CD4-positive, alpha-beta T cell (primary cell): ENCODE measurements around the gene TBC1D26. TPM values are rescaled to one million over a fixed set of nuclear protein-coding genes. Genes with fewer than 3 reads are reported as not detected.

Experiments used
- ATAC-seq: fragments of 200-7000 bp; cut with Tn5 transposase; one replicate; pipeline ENCODE4 v1.10.0; 2022; ENCODE audit warnings: mild to moderate bottlenecking; ENCODE audit not compliant: poor library complexity
- CTCF ChIA-PET: fragments of 350-600 bp; sonication (Branson Sonifier 250); formaldehyde crosslinking; loops from one replicate; lab custom pipeline; 2021; ENCODE audit warnings: antibody characterized with exemption, inconsistent platforms; lab: Charles Lee
- POLR2A ChIA-PET: fragments of 350-600 bp; sonication (Branson Sonifier 250); formaldehyde crosslinking; loops from one replicate; lab custom pipeline; 2021; ENCODE audit warnings: antibody characterized with exemption, inconsistent platforms; lab: Charles Lee
- DNase-seq, 14 experiments: peaks; one replicate each; pipeline ENCODE4 v3.0.0-alpha.2; 2013 to 2020; ENCODE audit warnings: mixed read lengths in 2 of 14
- H3K27ac ChIP-seq, 2 donors: one replicate each; pipeline versions ENCODE4 v1.5.1 to v1.7.0; 2013; ENCODE audit warnings: low read length in 2 of 2, low read depth in 1 of 2, mild to moderate bottlenecking in 1 of 2
- H3K27me3 ChIP-seq, 2 experiments: 1 replicate in 1 of 2; 2 replicates in 1 of 2; pipeline versions ENCODE4 v1.6.1 to v1.7.0; 2013; ENCODE audit warnings: low read length in 2 of 2, control low read depth in 1 of 2, mild to moderate bottlenecking in 1 of 2, moderate library complexity in 1 of 2; ENCODE audit not compliant: insufficient read depth in 2 of 2, control insufficient read depth in 1 of 2
- H3K36me3 ChIP-seq: one replicate; pipeline ENCODE4 v1.6.1; 2013; ENCODE audit warnings: low read length, control low read depth; ENCODE audit not compliant: insufficient read depth
- H3K4me1 ChIP-seq: one replicate; pipeline ENCODE4 v1.6.1; 2013; ENCODE audit warnings: low read length, control low read depth; ENCODE audit not compliant: insufficient read depth
- H3K4me3 ChIP-seq: one replicate; pipeline ENCODE4 v1.5.1; 2013; ENCODE audit warnings: mild to moderate bottlenecking, low read length, moderate library complexity
- H3K9me3 ChIP-seq, 2 experiments: 1 replicate in 1 of 2; 2 replicates in 1 of 2; pipeline versions ENCODE4 v1.6.1 to v1.7.0; 2013; ENCODE audit warnings: low read length in 2 of 2, mild to moderate bottlenecking in 2 of 2, control low read depth in 1 of 2, moderate library complexity in 1 of 2; ENCODE audit not compliant: control insufficient read depth in 1 of 2, insufficient read depth in 1 of 2
- H3K27ac Mint-ChIP-seq: one replicate; pipeline ENCODE4 v1.8.0; 2020; ENCODE audit warnings: mixed read lengths
- H3K27me3 Mint-ChIP-seq: one replicate; pipeline ENCODE4 v1.8.0; 2021; ENCODE audit warnings: mixed read lengths
- H3K36me3 Mint-ChIP-seq: one replicate; pipeline ENCODE4 v1.8.0; 2021; ENCODE audit warnings: low read depth, mixed read lengths
- H3K4me1 Mint-ChIP-seq: one replicate; pipeline ENCODE4 v1.8.0; 2021; ENCODE audit warnings: low read depth, mixed read lengths
- H3K4me3 Mint-ChIP-seq: one replicate; pipeline ENCODE4 v1.8.0; 2020; ENCODE audit warnings: mild to moderate bottlenecking, mixed read lengths
- H3K9me3 Mint-ChIP-seq: one replicate; pipeline ENCODE4 v1.8.0; 2020; ENCODE audit warnings: mixed read lengths
- CTCF ChIP-seq: fragments of 200-600 bp; IDR thresholded peaks from one replicate; pipeline ENCODE4 v1.8.0; 2022; ENCODE audit warnings: antibody characterized with exemption, mild to moderate bottlenecking
- intact Hi-C, 2 experiments: fragments of 100-400 bp; cut with DNase I in 1 of 2; cut with micrococcal nuclease in 1 of 2; formaldehyde crosslinking; loops; one replicate each; pipeline versions ENCODE4 v1.15.1 to v1.9.0; 2023 to 2025; cut with DNase I, micrococcal nuclease
- total RNA-seq, 174 experiments: library from RNA in 2 of 174; stranded (reverse) in 2 of 174; gene quantifications; one replicate each; pipeline ENCODE4 v1.2.3 and lab custom pipeline; 2021 to 2026

TBC1D26 gene
- total RNA-seq, 2 experiments from 2014 or later = not detected

GRCh38 chr17:15740570-15741120, 8.6 kb downstream of the TBC1D26 start:
- H3K27ac Mint-ChIP-seq = no peak overlapping the region

DNA sequence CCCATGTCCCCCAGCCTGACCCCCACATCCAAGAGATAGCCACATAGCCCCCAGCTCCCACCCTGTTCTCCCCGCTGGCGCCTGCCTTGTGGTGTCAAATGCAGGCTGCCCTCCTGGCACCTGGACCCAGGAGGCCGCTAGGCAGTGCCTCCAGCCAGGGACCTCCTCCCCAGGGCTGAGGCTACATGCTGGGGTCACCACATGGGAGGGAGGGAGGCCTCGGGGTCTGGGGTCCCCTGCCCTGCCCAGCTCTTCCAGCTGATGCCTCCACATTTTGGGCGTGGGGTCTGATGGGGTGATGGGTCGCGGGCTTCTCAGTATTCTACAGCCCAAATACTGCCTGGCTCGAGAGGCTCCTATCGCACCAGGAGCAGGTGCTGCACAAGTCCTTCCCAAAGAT, 9.5 kb downstream of the TBC1D26 start:
- no peak overlapping the region for H3K27ac Mint-ChIP-seq

More at GRCh38 chr17:15740570-15741120, 8.6 kb downstream of the TBC1D26 start:
- ChIA-PET CTCF (no interaction called here), POLR2A (no interaction called here)
- no peaks in the 10 kb centered on the region for H3K36me3 Mint-ChIP-seq
- H3K9me3 Mint-ChIP-seq = no peaks in the 10 kb centered on the region
- H3K9me3 ChIP-seq = no peaks in the 10 kb centered on the region
- H3K4me1 Mint-ChIP-seq = no peaks in the 10 kb centered on the region
- H3K27me3 ChIP-seq = peaks cover 0 to 5% of the 10 kb centered on the region in 2 experiments
- H3K4me1 ChIP-seq = no peaks in the 10 kb centered on the region
- intact Hi-C loops = no loop called here
- no peaks in the 10 kb centered on the region for H3K36me3 ChIP-seq
- no peak overlapping the region for H3K4me3 Mint-ChIP-seq
- ATAC-seq (no peak), DNase-seq (no peak)
- H3K4me3 ChIP-seq = no peak overlapping the region
- H3K27ac ChIP-seq = no peak overlapping the region
- peaks cover 15% of the 10 kb centered on the region for H3K27me3 Mint-ChIP-seq
- TF ChIP-seq CTCF = no peak

GRCh38 chr17:15742051-15742795, 10.1 kb downstream of the TBC1D26 start:
- H3K27me3 Mint-ChIP-seq = peaks cover 27% of the 10 kb centered on the region
- Histone ChIP-seq H3K4me3 (no peak overlapping the region), H3K27me3 (peaks cover 0 to 5% of the 10 kb centered on the region in 2 experiments), H3K27ac (no peak overlapping the region), H3K9me3 (no peaks in the 10 kb centered on the region), H3K4me1 (no peaks in the 10 kb centered on the region), H3K36me3 (no peaks in the 10 kb centered on the region)
- intact Hi-C loops = no loop called here
- H3K4me3 Mint-ChIP-seq = no peak overlapping the region
- ATAC-seq (no peak), DNase-seq (no peak)
- ChIA-PET POLR2A (no interaction called here), CTCF (no interaction called here)
- no peaks in the 10 kb centered on the region for H3K9me3 Mint-ChIP-seq
- H3K4me1 Mint-ChIP-seq = no peaks in the 10 kb centered on the region
- no peak for TF ChIP-seq CTCF
- no peaks in the 10 kb centered on the region for H3K36me3 Mint-ChIP-seq
- H3K27ac Mint-ChIP-seq = no peak overlapping the region

More for the DNA sequence above, 9.5 kb downstream of the TBC1D26 start:
- ATAC-seq = no peak
- intact Hi-C loops = no loop called here
- Histone ChIP-seq H3K27me3 (peaks cover 0 to 5% of the 10 kb centered on the region in 2 experiments), H3K36me3 (no peaks in the 10 kb centered on the region), H3K4me3 (no peak overlapping the region), H3K27ac (no peak overlapping the region), H3K9me3 (no peaks in the 10 kb centered on the region), H3K4me1 (no peaks in the 10 kb centered on the region)
- Mint-ChIP-seq H3K27me3 (peaks cover 21% of the 10 kb centered on the region), H3K4me3 (no peak overlapping the region), H3K36me3 (no peaks in the 10 kb centered on the region), H3K9me3 (no peaks in the 10 kb centered on the region), H3K4me1 (no peaks in the 10 kb centered on the region)
- no peak for DNase-seq
- ChIA-PET CTCF (no interaction called here), POLR2A (no interaction called here)
- TF ChIP-seq CTCF = no peak
